ENCODE measurements around the gene ARID1B.

ARID1B gene

GRCh38 chr6:157046776-157047175 lies 269.6 kb downstream of the ARID1B start (continued):
- TF ChIP-seq, protein P1, sequence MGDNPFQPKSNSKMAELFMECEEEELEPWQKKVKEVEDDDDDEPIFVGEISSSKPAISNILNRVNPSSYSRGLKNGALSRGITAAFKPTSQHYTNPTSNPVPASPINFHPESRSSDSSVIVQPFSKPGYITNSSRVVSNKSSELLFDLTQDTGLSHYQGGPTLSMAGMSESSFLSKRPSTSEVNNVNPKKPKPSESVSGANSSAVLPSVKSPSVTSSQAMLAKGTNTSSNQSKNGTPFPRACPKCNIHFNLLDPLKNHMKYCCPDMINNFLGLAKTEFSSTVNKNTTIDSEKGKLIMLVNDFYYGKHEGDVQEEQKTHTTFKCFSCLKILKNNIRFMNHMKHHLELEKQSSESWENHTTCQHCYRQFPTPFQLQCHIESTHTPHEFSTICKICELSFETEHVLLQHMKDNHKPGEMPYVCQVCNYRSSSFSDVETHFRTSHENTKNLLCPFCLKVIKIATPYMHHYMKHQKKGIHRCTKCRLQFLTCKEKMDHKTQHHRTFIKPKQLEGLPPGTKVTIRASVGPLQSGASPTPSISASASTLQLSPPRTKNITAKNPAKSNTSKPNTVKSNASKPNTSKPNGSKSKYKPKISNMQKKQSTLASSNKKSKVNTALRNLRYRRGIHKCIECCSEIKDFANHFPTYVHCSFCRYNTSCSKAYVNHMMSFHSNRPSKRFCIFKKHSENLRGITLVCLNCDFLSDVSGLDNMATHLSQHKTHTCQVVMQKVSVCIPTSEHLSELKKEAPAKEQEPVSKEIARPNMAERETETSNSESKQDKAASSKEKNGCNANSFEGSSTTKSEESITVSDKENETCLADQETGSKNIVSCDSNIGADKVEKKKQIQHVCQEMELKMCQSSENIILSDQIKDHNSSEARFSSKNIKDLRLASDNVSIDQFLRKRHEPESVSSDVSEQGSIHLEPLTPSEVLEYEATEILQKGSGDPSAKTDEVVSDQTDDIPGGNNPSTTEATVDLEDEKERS (tag by site-specific recombination; IDR thresholded peaks at IDR 0.05), result no peak
- TF ChIP-seq INSM2 (tag by site-specific recombination; IDR thresholded peaks at IDR 0.05) (no peak), GFI1B (tag by site-specific recombination; IDR thresholded peaks at IDR 0.05) (no peak), ZNF335 (tag by site-specific recombination; conservative IDR thresholded peaks at IDR 0.05) (no peak), PRDM6 (tag by site-specific recombination; IDR thresholded peaks at IDR 0.05) (no peak), HOXC10 (CRISPR knock-in tag; IDR thresholded peaks at IDR 0.05) (no peak), ZNF223 (tag by site-specific recombination; IDR thresholded peaks at IDR 0.05) (no peak)
- TF ChIP-seq, protein P2, sequence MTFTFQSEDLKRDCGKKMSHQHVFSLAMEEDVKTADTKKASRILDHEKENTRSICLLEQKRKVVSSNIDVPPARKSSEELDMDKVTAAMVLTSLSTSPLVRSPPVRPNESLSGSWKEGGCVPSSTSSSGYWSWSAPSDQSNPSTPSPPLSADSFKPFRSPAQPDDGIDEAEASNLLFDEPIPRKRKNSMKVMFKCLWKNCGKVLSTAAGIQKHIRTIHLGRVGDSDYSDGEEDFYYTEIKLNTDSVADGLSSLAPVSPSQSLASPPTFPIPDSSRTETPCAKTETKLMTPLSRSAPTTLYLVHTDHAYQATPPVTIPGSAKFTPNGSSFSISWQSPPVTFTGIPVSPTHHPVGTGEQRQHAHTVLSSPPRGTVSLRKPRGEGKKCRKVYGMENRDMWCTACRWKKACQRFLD (tag by site-specific recombination; IDR thresholded peaks at IDR 0.05), result no peak

DNA sequence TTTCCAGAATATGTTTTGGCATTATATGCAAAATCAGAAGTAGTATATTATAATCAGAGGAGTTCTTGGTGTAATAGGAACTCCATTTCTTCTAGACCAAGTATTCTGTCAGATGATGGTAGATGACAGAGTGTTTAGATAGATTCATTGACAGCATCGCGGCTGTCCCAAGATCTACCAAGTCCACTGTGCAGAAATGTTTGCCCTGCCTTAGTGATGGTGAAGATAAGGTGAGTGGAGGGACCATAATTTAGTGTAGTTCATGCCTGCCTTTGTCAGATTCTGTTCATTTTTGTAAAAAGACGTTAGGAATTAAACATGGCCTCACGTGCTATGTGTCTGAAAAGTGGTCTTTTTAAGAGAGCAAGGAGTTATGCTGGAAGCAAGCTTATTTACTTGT lies 270.1 kb downstream of the ARID1B start:
- ChIA-PET CTCF (interaction anchor here (0.6 to 5.8 kb wide), 4 partner anchors 10 to 140 kb away, joined by 3 to 66 read pairs (median 26); no protein-coding TSS in a partner anchor), POLR2A (no interaction called here)
- no peaks in the 10 kb centered on the region for H3K9me3 ChIP-seq (ENCODE audit: control insufficient read depth, insufficient read depth, low read depth, low read length)
- TF ChIP-seq HOXD13 (CRISPR knock-in tag; IDR thresholded peaks at IDR 0.05; ENCODE audit: borderline replicate concordance), result no peak
- no peak for TF ChIP-seq GLIS2 (tag by site-specific recombination; IDR thresholded peaks at IDR 0.05)
- TF ChIP-seq ZNF292 (tag by site-specific recombination; IDR thresholded peaks at IDR 0.05; ENCODE audit: borderline replicate concordance, low read depth), result no peak
- TF ChIP-seq ZBTB8A (tag by site-specific recombination; IDR thresholded peaks at IDR 0.05), result no peak
- TF ChIP-seq ZSCAN23 (tag by site-specific recombination; IDR thresholded peaks at IDR 0.05), result no peak
- no peak for TF ChIP-seq IKZF3 (tag by site-specific recombination; IDR thresholded peaks at IDR 0.05)
- no peak for TF ChIP-seq ZNF660 (tag by site-specific recombination; IDR thresholded peaks at IDR 0.05)
- TF ChIP-seq ZBTB1 (tag by site-specific recombination; IDR thresholded peaks at IDR 0.05), result no peak
- TF ChIP-seq ZSCAN30 (tag by site-specific recombination; IDR thresholded peaks at IDR 0.05), result no peak
- TF ChIP-seq ZNF610 (tag by site-specific recombination; IDR thresholded peaks at IDR 0.05; ENCODE audit: borderline replicate concordance), result no peak
- TF ChIP-seq ZXDB (tag by site-specific recombination; IDR thresholded peaks at IDR 0.05), result no peak
- no peak for TF ChIP-seq EGR2 (tag by site-specific recombination; IDR thresholded peaks at IDR 0.05; ENCODE audit: low read depth)
- TF ChIP-seq, protein P3, sequence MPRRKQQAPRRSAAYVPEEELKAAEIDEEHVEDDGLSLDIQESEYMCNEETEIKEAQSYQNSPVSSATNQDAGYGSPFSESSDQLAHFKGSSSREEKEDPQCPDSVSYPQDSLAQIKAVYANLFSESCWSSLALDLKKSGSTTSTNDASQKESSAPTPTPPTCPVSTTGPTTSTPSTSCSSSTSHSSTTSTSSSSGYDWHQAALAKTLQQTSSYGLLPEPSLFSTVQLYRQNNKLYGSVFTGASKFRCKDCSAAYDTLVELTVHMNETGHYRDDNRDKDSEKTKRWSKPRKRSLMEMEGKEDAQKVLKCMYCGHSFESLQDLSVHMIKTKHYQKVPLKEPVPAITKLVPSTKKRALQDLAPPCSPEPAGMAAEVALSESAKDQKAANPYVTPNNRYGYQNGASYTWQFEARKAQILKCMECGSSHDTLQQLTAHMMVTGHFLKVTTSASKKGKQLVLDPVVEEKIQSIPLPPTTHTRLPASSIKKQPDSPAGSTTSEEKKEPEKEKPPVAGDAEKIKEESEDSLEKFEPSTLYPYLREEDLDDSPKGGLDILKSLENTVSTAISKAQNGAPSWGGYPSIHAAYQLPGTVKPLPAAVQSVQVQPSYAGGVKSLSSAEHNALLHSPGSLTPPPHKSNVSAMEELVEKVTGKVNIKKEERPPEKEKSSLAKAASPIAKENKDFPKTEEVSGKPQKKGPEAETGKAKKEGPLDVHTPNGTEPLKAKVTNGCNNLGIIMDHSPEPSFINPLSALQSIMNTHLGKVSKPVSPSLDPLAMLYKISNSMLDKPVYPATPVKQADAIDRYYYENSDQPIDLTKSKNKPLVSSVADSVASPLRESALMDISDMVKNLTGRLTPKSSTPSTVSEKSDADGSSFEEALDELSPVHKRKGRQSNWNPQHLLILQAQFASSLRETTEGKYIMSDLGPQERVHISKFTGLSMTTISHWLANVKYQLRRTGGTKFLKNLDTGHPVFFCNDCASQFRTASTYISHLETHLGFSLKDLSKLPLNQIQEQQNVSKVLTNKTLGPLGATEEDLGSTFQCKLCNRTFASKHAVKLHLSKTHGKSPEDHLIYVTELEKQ (tag by site-specific recombination; IDR thresholded peaks at IDR 0.05; ENCODE audit: borderline replicate concordance), result no peak
- no peak for TF ChIP-seq ZNF433 (tag by site-specific recombination; IDR thresholded peaks at IDR 0.05; ENCODE audit: low read depth)
- TF ChIP-seq ZNF132 (tag by site-specific recombination; IDR thresholded peaks at IDR 0.05; ENCODE audit: borderline replicate concordance), result no peak
- no peak for TF ChIP-seq ZNF521 (tag by site-specific recombination; IDR thresholded peaks at IDR 0.05)
- TF ChIP-seq RBAK (tag by site-specific recombination; IDR thresholded peaks at IDR 0.05), result no peak
- no peaks in the 10 kb centered on the region for H3K36me3 ChIP-seq (ENCODE audit: control insufficient read depth in 2 of 2, insufficient read depth in 1 of 2, low read length in 2 of 2)
- H3K4me3 ChIP-seq (ENCODE audit: low read depth, low read length), result no peak overlapping the region
- H3K27ac ChIP-seq (ENCODE audit: extremely low read depth, low read depth, low read length), result no peak overlapping the region
- 0 out of 2 replicates have a peak, but pooled peaks cover 3% of the 10 kb centered on the region for H3K4me1 ChIP-seq (ENCODE audit: control insufficient read depth, insufficient read depth, low read length)

Data from HEK293 (cell line).